K562 (cell line): ENCODE measurements around the gene LHX3. TPM values are rescaled to one million over a fixed set of nuclear protein-coding genes. Genes with fewer than 3 reads are reported as not detected.

Experiments
- TAF1 ChIP-seq: IDR thresholded peaks from 2 replicates; pipeline ENCODE4 v1.6.1; 2011; ENCODE audit warnings: mild to moderate bottlenecking, low read length, moderate library complexity; ENCODE audit not compliant: insufficient read depth, control insufficient read depth, severe bottlenecking; ENCODE audit errors: extremely low read depth
- ZNF282 ChIP-seq: sonication (generic); formaldehyde crosslinking; IDR thresholded peaks from 2 replicates; pipeline ENCODE4 v1.8.1; 2023; ENCODE audit warnings: missing genetic modification reagents
- polyA plus RNA-seq, 8 experiments: library from polyadenylated mRNA; depleted of rRNA in 4 of 8; stranded (reverse) in 5 of 8; unstranded in 3 of 8; fragments of >200 nt; fragmentation: Nextera tagmentation in 2 of 8; fragmentation: Illumina TruSeq in 1 of 8; extraction: Ambion mirVana in 2 of 8; extraction: Trizol in 1 of 8; gene quantifications; 2 replicates each; pipeline versions ENCODE4 v1.2.1 to v1.2.3, GENCODE V29; 2011 to 2014; ENCODE audit warnings: inconsistent platforms in 1 of 8, missing spikeins in 1 of 8
- total RNA-seq, 7 experiments: library from RNA; depleted of rRNA in 6 of 7; stranded (reverse); fragments of >200 nt in 6 of 7; fragmentation: Illumina TruSeq in 2 of 7; extraction: Trizol in 2 of 7; gene quantifications; 2 replicates each; pipeline versions ENCODE4 v1.2.1 to v1.2.3, GENCODE V29; 2011 to 2021; ENCODE audit warnings: low replicate concordance in 1 of 7
- TF ChIP-seq, protein P1 (sequence below): fragments of 450-650 bp; IDR thresholded peaks from one replicate; pipeline ENCODE4 v1.6.1; 2018; ENCODE audit warnings: mild to moderate bottlenecking, moderate library complexity; ENCODE audit not compliant: partially characterized antibody
- TF ChIP-seq, protein P2 (sequence below): fragments of 250-450 bp; sonication (Bioruptor Pico); IDR thresholded peaks from 2 replicates; pipeline ENCODE4 v1.8.0; 2021; ENCODE audit warnings: mild to moderate bottlenecking, moderate library complexity
- TF ChIP-seq, protein P3 (sequence below): fragments of 450-650 bp; conservative IDR thresholded peaks from 2 replicates; pipeline ENCODE4 v1.6.1; 2016; ENCODE audit warnings: missing genetic modification characterization, low read depth, mild to moderate bottlenecking, control low read depth, missing compliant biosample characterization

Gene LHX3
- total and polyA plus RNA-seq, 9 of the 15 experiments (the other 6 are each of a cell fraction or from before 2014, with no cell fraction given) = 0.09 TPM; not detected in 8

DNA sequence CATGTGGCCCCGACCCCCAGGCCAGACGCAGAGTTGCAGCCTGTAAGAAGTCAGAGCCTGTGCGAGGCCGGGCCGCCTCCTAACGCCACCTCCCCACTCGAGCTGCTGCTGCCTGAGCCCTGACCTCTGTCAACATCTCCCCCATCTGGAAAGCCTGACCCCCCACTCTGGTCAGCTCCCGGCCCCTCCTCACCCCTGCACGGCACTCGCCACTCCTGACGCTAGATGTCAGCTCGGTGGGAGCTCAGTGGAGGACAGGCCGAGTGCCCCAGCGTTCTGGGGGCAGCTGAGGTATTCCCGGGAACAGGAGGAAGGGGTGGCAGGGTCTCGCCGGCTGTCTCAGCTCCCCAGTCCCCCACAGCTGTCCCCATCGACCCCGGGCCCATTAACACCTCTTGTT is 19.9 kb downstream of the LHX3 start (continued):
- TF ChIP-seq, protein P1, sequence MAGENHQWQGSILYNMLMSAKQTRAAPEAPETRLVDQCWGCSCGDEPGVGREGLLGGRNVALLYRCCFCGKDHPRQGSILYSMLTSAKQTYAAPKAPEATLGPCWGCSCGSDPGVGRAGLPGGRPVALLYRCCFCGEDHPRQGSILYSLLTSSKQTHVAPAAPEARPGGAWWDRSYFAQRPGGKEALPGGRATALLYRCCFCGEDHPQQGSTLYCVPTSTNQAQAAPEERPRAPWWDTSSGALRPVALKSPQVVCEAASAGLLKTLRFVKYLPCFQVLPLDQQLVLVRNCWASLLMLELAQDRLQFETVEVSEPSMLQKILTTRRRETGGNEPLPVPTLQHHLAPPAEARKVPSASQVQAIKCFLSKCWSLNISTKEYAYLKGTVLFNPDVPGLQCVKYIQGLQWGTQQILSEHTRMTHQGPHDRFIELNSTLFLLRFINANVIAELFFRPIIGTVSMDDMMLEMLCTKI = no peak
- TF ChIP-seq ZNF282 = no peak
- TF ChIP-seq TAF1 = no peak
- TF ChIP-seq, protein P2, sequence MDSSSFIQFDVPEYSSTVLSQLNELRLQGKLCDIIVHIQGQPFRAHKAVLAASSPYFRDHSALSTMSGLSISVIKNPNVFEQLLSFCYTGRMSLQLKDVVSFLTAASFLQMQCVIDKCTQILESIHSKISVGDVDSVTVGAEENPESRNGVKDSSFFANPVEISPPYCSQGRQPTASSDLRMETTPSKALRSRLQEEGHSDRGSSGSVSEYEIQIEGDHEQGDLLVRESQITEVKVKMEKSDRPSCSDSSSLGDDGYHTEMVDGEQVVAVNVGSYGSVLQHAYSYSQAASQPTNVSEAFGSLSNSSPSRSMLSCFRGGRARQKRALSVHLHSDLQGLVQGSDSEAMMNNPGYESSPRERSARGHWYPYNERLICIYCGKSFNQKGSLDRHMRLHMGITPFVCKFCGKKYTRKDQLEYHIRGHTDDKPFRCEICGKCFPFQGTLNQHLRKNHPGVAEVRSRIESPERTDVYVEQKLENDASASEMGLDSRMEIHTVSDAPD (CRISPR knock-in tag) = no peak
- TF ChIP-seq, protein P3, sequence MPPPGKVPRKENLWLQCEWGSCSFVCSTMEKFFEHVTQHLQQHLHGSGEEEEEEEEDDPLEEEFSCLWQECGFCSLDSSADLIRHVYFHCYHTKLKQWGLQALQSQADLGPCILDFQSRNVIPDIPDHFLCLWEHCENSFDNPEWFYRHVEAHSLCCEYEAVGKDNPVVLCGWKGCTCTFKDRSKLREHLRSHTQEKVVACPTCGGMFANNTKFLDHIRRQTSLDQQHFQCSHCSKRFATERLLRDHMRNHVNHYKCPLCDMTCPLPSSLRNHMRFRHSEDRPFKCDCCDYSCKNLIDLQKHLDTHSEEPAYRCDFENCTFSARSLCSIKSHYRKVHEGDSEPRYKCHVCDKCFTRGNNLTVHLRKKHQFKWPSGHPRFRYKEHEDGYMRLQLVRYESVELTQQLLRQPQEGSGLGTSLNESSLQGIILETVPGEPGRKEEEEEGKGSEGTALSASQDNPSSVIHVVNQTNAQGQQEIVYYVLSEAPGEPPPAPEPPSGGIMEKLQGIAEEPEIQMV (tag) = no peak
